Mesenchymal stem cell (in vitro differentiated cells and primary cell): ENCODE data around the gene DGKE.

ENCODE experiments used
- DNase-seq: peaks from one replicate; pipeline ENCODE4 v3.0.0-alpha.2; 2013
- H2AFZ ChIP-seq: one replicate; pipeline ENCODE4 v1.6.1; 2013; ENCODE audit warnings: low read depth, mild to moderate bottlenecking, control low read depth, inconsistent platforms, low read length, moderate library complexity
- H2AK5ac ChIP-seq: 2 replicates; pipeline ENCODE4 v1.6.1; 2013; ENCODE audit warnings: low read length, moderate library complexity, mild to moderate bottlenecking, inconsistent platforms; ENCODE audit not compliant: severe bottlenecking
- H2BK120ac ChIP-seq: one replicate; pipeline ENCODE4 v1.6.1; 2013; ENCODE audit warnings: low read depth, mild to moderate bottlenecking, inconsistent platforms, low read length, moderate library complexity
- H2BK12ac ChIP-seq, 2 experiments: one replicate each; pipeline ENCODE4 v1.6.1; 2013; ENCODE audit warnings: inconsistent platforms in 2 of 2, low read length in 2 of 2, mild to moderate bottlenecking in 2 of 2, moderate library complexity in 2 of 2, control low read depth in 1 of 2
- H2BK15ac ChIP-seq: one replicate; pipeline ENCODE4 v1.6.1; 2013; ENCODE audit warnings: mild to moderate bottlenecking, low read depth, inconsistent platforms; ENCODE audit not compliant: poor library complexity, severe bottlenecking
- H2BK5ac ChIP-seq: 2 replicates; pipeline ENCODE4 v1.6.1; 2013; ENCODE audit warnings: low read depth, mild to moderate bottlenecking, low read length, control low read depth, inconsistent platforms; ENCODE audit not compliant: poor library complexity, severe bottlenecking
- H3K14ac ChIP-seq, 2 experiments: one replicate each; pipeline ENCODE4 v1.6.1; 2013; ENCODE audit warnings: inconsistent platforms in 2 of 2, low read length in 2 of 2, control low read depth in 1 of 2, mild to moderate bottlenecking in 1 of 2, moderate library complexity in 1 of 2
- H3K18ac ChIP-seq, 2 experiments: one replicate each; pipeline ENCODE4 v1.6.1; 2013; ENCODE audit warnings: inconsistent platforms in 2 of 2, low read length in 2 of 2, control low read depth in 1 of 2, low read depth in 1 of 2, mild to moderate bottlenecking in 1 of 2
- H3K23ac ChIP-seq, 2 experiments: one replicate each; pipeline ENCODE4 v1.6.1; 2013; ENCODE audit warnings: inconsistent platforms in 2 of 2, low read length in 2 of 2, mild to moderate bottlenecking in 2 of 2, moderate library complexity in 2 of 2, control low read depth in 1 of 2
- H3K27ac ChIP-seq: 2 replicates; pipeline ENCODE4 v1.5.1; 2013; ENCODE audit warnings: mild to moderate bottlenecking, moderate library complexity, low read length, control low read depth, inconsistent platforms; ENCODE audit not compliant: poor library complexity, severe bottlenecking
- H3K27me3 ChIP-seq, 2 experiments: 2 replicates each; pipeline versions ENCODE4 v1.6.1 to v1.7.0; 2013; ENCODE audit warnings: low read length in 2 of 2, mild to moderate bottlenecking in 2 of 2, moderate library complexity in 2 of 2, control low read depth in 1 of 2, inconsistent platforms in 1 of 2; ENCODE audit not compliant: control insufficient read depth in 1 of 2, insufficient read depth in 1 of 2
- H3K36me3 ChIP-seq, 2 experiments: 2 replicates each; pipeline versions ENCODE4 v1.6.1 to v1.7.0; 2013; ENCODE audit warnings: low read length in 2 of 2, control low read depth in 1 of 2, inconsistent platforms in 1 of 2, low read depth in 1 of 2, mild to moderate bottlenecking in 1 of 2; ENCODE audit not compliant: insufficient read depth in 2 of 2, control insufficient read depth in 1 of 2
- H3K4ac ChIP-seq, 2 experiments: one replicate each; pipeline ENCODE4 v1.6.1; 2013; ENCODE audit warnings: inconsistent platforms in 2 of 2, low read length in 2 of 2, mild to moderate bottlenecking in 2 of 2, moderate library complexity in 2 of 2, control low read depth in 1 of 2, low read depth in 1 of 2
- H3K4me1 ChIP-seq: 2 replicates; pipeline ENCODE4 v1.6.1; 2013; ENCODE audit warnings: low read depth, low read length, control low read depth; ENCODE audit not compliant: control insufficient read depth, insufficient read depth
- H3K4me2 ChIP-seq: 2 replicates; pipeline ENCODE4 v1.6.1; 2013; ENCODE audit warnings: low read length, mild to moderate bottlenecking, inconsistent platforms; ENCODE audit not compliant: poor library complexity, severe bottlenecking
- H3K4me3 ChIP-seq, 2 experiments: 2 replicates each; pipeline versions ENCODE4 v1.5.1 to v1.7.0; 2013; ENCODE audit warnings: low read length in 2 of 2, mild to moderate bottlenecking in 2 of 2, control low read depth in 1 of 2, low read depth in 1 of 2; ENCODE audit not compliant: insufficient read depth in 1 of 2
- H3K79me1 ChIP-seq: replicated peaks from 2 replicates; pipeline ENCODE4 v1.6.1; 2013; ENCODE audit warnings: mild to moderate bottlenecking, control low read depth, low read length, inconsistent platforms; ENCODE audit not compliant: poor library complexity, severe bottlenecking
- H3K9ac ChIP-seq: 2 replicates; pipeline ENCODE4 v1.7.0; 2013; ENCODE audit warnings: mild to moderate bottlenecking, low read length, moderate library complexity
- H3K9me3 ChIP-seq: 2 replicates; pipeline ENCODE4 v1.7.0; 2013; ENCODE audit warnings: mild to moderate bottlenecking, low read length; ENCODE audit not compliant: control insufficient read depth
- H4K8ac ChIP-seq: one replicate; pipeline ENCODE4 v1.6.1; 2013; ENCODE audit warnings: inconsistent platforms, mild to moderate bottlenecking, low read length, moderate library complexity
- H4K91ac ChIP-seq: one replicate; pipeline ENCODE4 v1.6.1; 2013; ENCODE audit warnings: mild to moderate bottlenecking, low read length, inconsistent platforms
- WGBS: methylation state at CpG from one replicate; pipeline ENCODE4 v1.1.7; 2013; ENCODE audit warnings: mixed read lengths; 5-methylcytosine and 5-hydroxymethylcytosine counted together

DGKE gene

DNA sequence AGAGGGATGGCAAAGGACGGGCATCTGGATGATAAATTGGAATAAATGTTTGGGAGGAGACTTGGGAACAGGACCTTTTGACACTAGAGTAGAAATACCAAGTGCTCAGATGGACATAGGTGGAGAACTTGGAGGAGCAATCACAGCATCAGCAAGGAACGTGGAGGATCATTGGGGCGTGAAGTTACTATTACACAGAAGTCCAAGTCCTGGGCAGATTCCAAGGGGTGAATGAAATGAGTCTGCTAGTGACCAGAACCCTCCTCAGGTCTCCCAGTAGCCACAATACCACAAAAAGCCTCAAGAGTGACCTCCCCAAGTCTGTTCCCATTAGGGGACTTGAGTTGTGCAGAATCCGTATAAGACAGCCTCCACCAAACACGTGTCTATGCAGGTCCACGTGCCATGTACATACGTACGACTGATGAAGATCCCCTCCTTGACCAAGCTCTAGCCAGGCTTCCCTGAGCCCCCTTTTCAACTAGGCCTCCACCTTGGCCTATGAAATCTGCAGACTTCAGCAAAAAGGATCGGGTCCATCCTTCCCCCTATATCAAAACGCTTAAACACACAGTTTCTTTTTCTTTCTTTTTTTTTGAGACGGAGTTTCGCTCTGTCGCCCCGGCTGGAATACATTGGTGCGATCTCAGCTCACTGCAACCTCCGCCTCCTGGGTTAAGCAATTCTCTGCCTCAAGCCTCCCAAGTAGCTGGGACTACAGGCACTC, 2.4 kb upstream of the DGKE start:
- H2BK120ac ChIP-seq: no peak overlapping the region
- no peak overlapping the region for H2AFZ ChIP-seq
- no peak overlapping the region for H4K91ac ChIP-seq
- no peak for DNase-seq
- 98% methylated on average over 15 of the region's 16 CpGs for WGBS
- H2BK5ac ChIP-seq: no peak overlapping the region
- H3K4me2 ChIP-seq: no peak overlapping the region
- H3K4me1 ChIP-seq: peaks cover 25% of the 10 kb centered on the region
- H3K18ac ChIP-seq: no peak overlapping the region
- no peak overlapping the region for H4K8ac ChIP-seq
- H3K4me3 ChIP-seq: no peak overlapping the region
- no peak overlapping the region for H3K27ac ChIP-seq
- peaks cover 26% of the 10 kb centered on the region for H3K79me1 ChIP-seq
- peak overlapping the region; percentile 71 for H2AK5ac ChIP-seq
- peak overlapping the region in 1 of 2 experiments; percentile 38 for H3K23ac ChIP-seq
- no peak overlapping the region for H3K14ac ChIP-seq
- H3K27me3 ChIP-seq: no peaks in the 10 kb centered on the region
- no peak overlapping the region for H3K9ac ChIP-seq
- no peak overlapping the region for H3K4ac ChIP-seq
- no peaks in the 10 kb centered on the region for H3K9me3 ChIP-seq
- H2BK15ac ChIP-seq: no peak overlapping the region
- H3K36me3 ChIP-seq: peaks cover 0 to 4% of the 10 kb centered on the region in 2 experiments
- H2BK12ac ChIP-seq: peak overlapping the region in 1 of 2 experiments; percentile 38

DNA sequence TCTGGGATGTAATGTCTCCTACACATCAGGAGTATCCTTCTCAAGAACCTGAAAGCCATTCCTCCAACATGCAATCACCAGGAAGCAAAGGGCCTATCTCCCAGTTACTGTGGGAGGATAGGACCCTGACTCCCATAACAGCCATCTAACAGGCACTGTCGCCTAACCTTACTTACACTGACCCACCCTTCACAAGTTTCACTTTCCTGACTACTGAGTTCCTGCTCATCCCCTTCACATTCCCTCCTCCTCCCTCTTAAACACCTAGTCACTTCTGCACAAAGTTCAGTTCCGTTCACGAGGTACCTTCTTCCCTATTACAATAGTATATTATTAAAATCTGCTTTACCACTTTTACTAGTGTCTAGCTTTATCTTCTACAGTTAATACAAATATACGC, 1.5 kb upstream of the DGKE start:
- Histone ChIP-seq H3K23ac (no peak overlapping the region), H2AFZ (no peak overlapping the region), H3K9ac (peak overlapping the region; percentile 86), H3K14ac (no peak overlapping the region), H3K4me2 (peak overlapping the region; percentile 2), H3K9me3 (no peaks in the 10 kb centered on the region), H2BK5ac (no peak overlapping the region), H3K4me3 (peak overlapping the region in 1 of 2 experiments; percentile 88), H4K91ac (no peak overlapping the region), H3K79me1 (peaks cover 23% of the 10 kb centered on the region), H3K18ac (no peak overlapping the region), H4K8ac (no peak overlapping the region), H2BK12ac (no peak overlapping the region), H3K36me3 (no peaks in the 10 kb centered on the region), H3K27ac (no peak overlapping the region), H2BK120ac (no peak overlapping the region), H3K27me3 (no peaks in the 10 kb centered on the region), H3K4me1 (peaks cover 25% of the 10 kb centered on the region), H3K4ac (no peak overlapping the region), H2AK5ac (no peak overlapping the region), H2BK15ac (no peak overlapping the region)
- peak; percentile 28 for DNase-seq
- 85% methylated on average over 4 of the region's 4 CpGs for WGBS

DNA sequence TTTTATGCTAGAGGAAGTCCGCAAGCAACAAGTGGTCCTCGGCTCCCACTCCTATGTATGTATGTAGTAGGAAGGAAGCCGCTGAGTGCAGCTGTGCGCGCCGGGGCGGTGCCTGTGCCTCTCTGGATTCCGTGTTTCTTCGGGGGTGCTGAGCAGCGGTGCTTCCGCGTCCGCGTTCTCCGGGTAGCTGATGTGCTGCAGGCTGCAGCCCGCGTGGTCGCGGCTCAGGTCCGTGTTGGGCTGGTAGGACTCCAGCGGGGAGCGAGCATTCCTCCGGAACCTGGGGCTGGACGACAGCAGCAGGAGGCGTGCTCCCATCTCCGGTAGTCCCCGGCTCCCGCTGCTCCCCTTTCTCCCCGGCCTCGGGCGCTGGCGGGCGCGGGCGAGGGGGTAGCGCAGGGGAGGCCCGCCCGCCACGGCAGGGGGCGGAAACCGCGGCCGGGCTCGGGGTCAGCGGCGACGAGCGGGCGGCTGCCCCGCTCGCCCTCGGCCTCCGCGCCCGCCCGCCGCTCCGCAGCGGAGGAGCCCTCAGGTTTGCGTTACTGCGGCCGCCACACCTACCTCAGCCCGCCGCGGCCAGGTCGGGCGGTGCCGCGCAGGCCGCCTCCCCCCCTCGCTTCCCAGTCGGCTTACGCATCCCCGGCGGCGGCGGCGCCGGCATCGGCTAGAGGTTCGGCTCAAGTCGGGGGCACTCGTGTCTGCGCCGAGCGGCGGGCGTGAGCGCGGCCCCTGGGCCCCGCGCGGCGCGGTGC, 718 bp upstream of the DGKE start:
- Histone ChIP-seq H3K4me1 (peaks cover 25% of the 10 kb centered on the region), H3K23ac (peak overlapping the region in 1 of 2 experiments; percentile 61), H3K27me3 (no peaks in the 10 kb centered on the region), H3K27ac (peak overlapping the region; percentile 82), H3K14ac (peak overlapping the region; percentile 56 to 59), H2AFZ (peak overlapping the region; percentile 83), H2AK5ac (no peak overlapping the region), H2BK12ac (peak overlapping the region in 1 of 2 experiments; percentile 70), H2BK5ac (peak overlapping the region; percentile 80), H3K4me3 (peak overlapping the region; percentile 80 to 88), H3K4me2 (peak overlapping the region; percentile 85), H2BK15ac (peak overlapping the region; percentile 77), H3K9me3 (no peaks in the 10 kb centered on the region), H3K9ac (peak overlapping the region; percentile 86), H3K18ac (peak overlapping the region; percentile 88 to 93), H4K91ac (peak overlapping the region; percentile 52), H3K4ac (peak overlapping the region; percentile 42 to 82), H3K79me1 (peaks cover 19% of the 10 kb centered on the region), H3K36me3 (no peaks in the 10 kb centered on the region), H4K8ac (peak overlapping the region; percentile 19), H2BK120ac (peak overlapping the region; percentile 65)
- DNase-seq: peak; percentile 72
- WGBS: 1% methylated on average over 80 of the region's 95 CpGs
